GM23338 (cell line): ENCODE results near the gene KLHL12. TPM values are rescaled to one million over a fixed set of nuclear protein-coding genes. Genes with fewer than 3 reads are reported as not detected.

Experiments
- ATAC-seq: fragments of 200-7000 bp; cut with Tn5 transposase; 3 replicates; pipeline ENCODE4 v1.9.1; 2020
- DNase-seq: peaks from one replicate; pipeline ENCODE4 v3.0.0-alpha.2; 2015; ENCODE audit warnings: low spot score
- H2AFZ ChIP-seq: fragments of 200-600 bp; sonication (generic); 2 replicates; pipeline ENCODE4 v1.8.0; 2016; ENCODE audit warnings: antibody characterized with exemption, mild to moderate bottlenecking, moderate library complexity
- H3F3A ChIP-seq: fragments of 200-600 bp; sonication (generic); replicated peaks from 2 replicates; pipeline ENCODE4 v1.8.0; 2017; ENCODE audit warnings: antibody characterized with exemption, mixed run types, low read depth
- H3K27ac ChIP-seq: fragments of 200-600 bp; sonication (generic); 2 replicates; pipeline ENCODE4 v1.6.1; 2016; ENCODE audit warnings: low read depth
- H3K27me3 ChIP-seq: fragments of 200-600 bp; sonication (generic); 2 replicates; pipeline ENCODE4 v1.8.0; 2016; ENCODE audit warnings: mild to moderate bottlenecking, mixed run types, moderate library complexity; ENCODE audit not compliant: insufficient read depth
- H3K36me3 ChIP-seq: fragments of 200-600 bp; sonication (generic); 2 replicates; pipeline ENCODE4 v1.8.0; 2016; ENCODE audit warnings: mild to moderate bottlenecking; ENCODE audit not compliant: insufficient read depth
- H3K4me1 ChIP-seq: fragments of 200-600 bp; sonication (generic); 2 replicates; pipeline ENCODE4 v1.8.0; 2016; ENCODE audit warnings: mild to moderate bottlenecking, moderate library complexity; ENCODE audit not compliant: insufficient read depth
- H3K4me2 ChIP-seq: fragments of 200-600 bp; sonication (generic); 2 replicates; pipeline ENCODE4 v1.7.1; 2017; ENCODE audit warnings: mixed run types
- H3K4me3 ChIP-seq: fragments of 200-600 bp; sonication (generic); 2 replicates; pipeline ENCODE4 v1.6.1; 2016; ENCODE audit warnings: mixed run types
- H3K79me2 ChIP-seq: fragments of 200-600 bp; sonication (generic); replicated peaks from 2 replicates; pipeline ENCODE4 v1.8.0; 2017; ENCODE audit warnings: mild to moderate bottlenecking; ENCODE audit not compliant: insufficient read depth
- H3K9me2 ChIP-seq: fragments of 200-600 bp; sonication (generic); 2 replicates; pipeline ENCODE4 v1.8.0; 2017; ENCODE audit not compliant: insufficient read depth
- H4K20me1 ChIP-seq: fragments of 200-600 bp; sonication (generic); replicated peaks from 2 replicates; pipeline ENCODE4 v1.8.0; 2017; ENCODE audit warnings: mild to moderate bottlenecking; ENCODE audit not compliant: insufficient read depth
- H3K27ac Mint-ChIP-seq: 2 replicates; pipeline ENCODE4 v1.8.0; 2020; ENCODE audit warnings: inconsistent platforms, mild to moderate bottlenecking, moderate library complexity, mixed read lengths
- H3K27me3 Mint-ChIP-seq: 3 replicates; pipeline ENCODE4 v1.8.0; 2022; ENCODE audit warnings: low read depth, mild to moderate bottlenecking, moderate library complexity, mixed read lengths, inconsistent platforms; ENCODE audit not compliant: insufficient read depth, poor library complexity
- H3K36me3 Mint-ChIP-seq: 3 replicates; pipeline ENCODE4 v1.8.0; 2021; ENCODE audit warnings: low read depth, mild to moderate bottlenecking, inconsistent platforms, moderate library complexity, mixed read lengths
- H3K4me1 Mint-ChIP-seq: 3 replicates; pipeline ENCODE4 v1.8.0; 2020; ENCODE audit warnings: mild to moderate bottlenecking, inconsistent platforms, mixed read lengths
- H3K4me3 Mint-ChIP-seq: 3 replicates; pipeline ENCODE4 v1.8.0; 2021; ENCODE audit warnings: moderate library complexity, mild to moderate bottlenecking, inconsistent platforms, mixed read lengths
- H3K9me3 Mint-ChIP-seq: 3 replicates; pipeline ENCODE4 v1.8.0; 2020; ENCODE audit warnings: moderate library complexity, mild to moderate bottlenecking, inconsistent platforms, mixed read lengths
- CTCF ChIP-seq, 2 experiments: fragments of 200-600 bp in 1 of 2; sonication (generic) in 1 of 2; conservative IDR thresholded peaks; 2 replicates each; pipeline versions ENCODE4 v1.5.1 to v1.6.1; 2016 to 2017; ENCODE audit warnings: antibody characterized with exemption in 2 of 2, low read depth in 2 of 2, mild to moderate bottlenecking in 2 of 2, moderate library complexity in 1 of 2
- ETS1 ChIP-seq: IDR thresholded peaks from 2 replicates; pipeline ENCODE4 v1.6.1; 2016; ENCODE audit warnings: antibody characterized with exemption
- EZH2 ChIP-seq: fragments of 200-600 bp; sonication (generic); IDR thresholded peaks from one replicate; pipeline ENCODE4 v1.8.0; 2017; ENCODE audit warnings: antibody characterized with exemption, mild to moderate bottlenecking, low read depth; ENCODE audit not compliant: unreplicated experiment
- EZH2phosphoT487 ChIP-seq: fragments of 200-600 bp; sonication (generic); IDR thresholded peaks from one replicate; pipeline ENCODE4 v1.8.1; 2018; ENCODE audit warnings: antibody characterized with exemption; ENCODE audit not compliant: unreplicated experiment
- JUNB ChIP-seq: IDR thresholded peaks from one replicate; pipeline ENCODE4 v1.6.1; 2016; ENCODE audit warnings: antibody characterized with exemption; ENCODE audit not compliant: unreplicated experiment
- NANOG ChIP-seq: IDR thresholded peaks from 2 replicates; pipeline ENCODE4 v1.6.1; 2016; ENCODE audit warnings: antibody characterized with exemption, borderline replicate concordance
- POLR2AphosphoS5 ChIP-seq: IDR thresholded peaks from 2 replicates; pipeline ENCODE4 v1.6.1; 2016; ENCODE audit warnings: antibody characterized with exemption, low read depth
- STAT1 ChIP-seq: IDR thresholded peaks from one replicate; pipeline ENCODE4 v1.6.1; 2016; ENCODE audit warnings: antibody characterized with exemption; ENCODE audit not compliant: unreplicated experiment
- ZNF114 ChIP-seq: fragments of 250-450 bp; sonication (Bioruptor Pico); IDR thresholded peaks from 2 replicates; pipeline ENCODE4 v1.5.0; 2020; ENCODE audit warnings: mild to moderate bottlenecking, moderate library complexity
- ZNF331 ChIP-seq: fragments of 250-450 bp; sonication (Bioruptor Pico); IDR thresholded peaks from 2 replicates; pipeline ENCODE4 v1.5.0; 2020; ENCODE audit warnings: low read depth, mild to moderate bottlenecking, moderate library complexity
- ZNF462 ChIP-seq: fragments of 250-450 bp; sonication (Bioruptor Pico); IDR thresholded peaks from 2 replicates; pipeline ENCODE4 v1.5.0; 2020; ENCODE audit warnings: mild to moderate bottlenecking, moderate library complexity
- polyA plus RNA-seq: library from polyadenylated mRNA; unstranded; fragments of >200 nt; fragmentation: Nextera tagmentation; extraction: Ambion mirVana; gene quantifications from 2 replicates; pipeline ENCODE4 v1.2.1, GENCODE V29; 2016
- total RNA-seq: library from RNA; depleted of rRNA; stranded (reverse); fragments of >200 nt; shearing (Covaris generic); gene quantifications from 2 replicates; pipeline ENCODE4 v1.2.3, GENCODE V29; 2014
- TF ChIP-seq, protein P1 (sequence below): IDR thresholded peaks from one replicate; pipeline ENCODE4 v1.6.1; 2018; ENCODE audit warnings: antibody characterized with exemption; ENCODE audit not compliant: unreplicated experiment

The KLHL12 gene
- total and polyA plus RNA-seq, 2 experiments from 2014 or later, result 14.6 to 27.5 TPM

DNA sequence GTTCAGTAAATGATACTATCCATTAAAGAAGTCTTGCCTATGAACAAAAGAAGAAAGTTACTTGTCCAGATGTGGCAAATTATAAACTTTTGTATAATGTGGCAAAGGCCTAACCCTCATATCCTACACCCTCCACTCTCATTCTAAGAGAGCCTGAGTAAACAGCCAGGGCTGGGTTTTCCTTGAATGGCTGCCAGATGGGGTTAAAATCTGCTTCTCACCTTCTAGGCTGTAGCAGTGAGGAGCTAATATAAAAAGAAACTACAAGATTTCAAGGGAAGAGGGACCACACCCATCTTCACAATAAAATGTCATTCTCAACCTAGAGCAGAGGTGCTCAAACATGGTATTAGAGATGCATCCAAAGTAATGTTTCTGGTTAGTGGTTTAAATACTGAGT is 47.0 kb downstream of the KLHL12 start:
- no peaks in the 10 kb centered on the region for H3K27me3 Mint-ChIP-seq
- no peaks in the 10 kb centered on the region for H3K36me3 ChIP-seq
- H3K27me3 ChIP-seq, result no peaks in the 10 kb centered on the region
- no peak overlapping the region for H3K4me3 ChIP-seq
- peaks cover 1% of the 10 kb centered on the region for H3K4me1 Mint-ChIP-seq
- no peak overlapping the region for H3K27ac Mint-ChIP-seq
- no peaks in the 10 kb centered on the region for H3K9me3 Mint-ChIP-seq
- TF ChIP-seq, protein P1, sequence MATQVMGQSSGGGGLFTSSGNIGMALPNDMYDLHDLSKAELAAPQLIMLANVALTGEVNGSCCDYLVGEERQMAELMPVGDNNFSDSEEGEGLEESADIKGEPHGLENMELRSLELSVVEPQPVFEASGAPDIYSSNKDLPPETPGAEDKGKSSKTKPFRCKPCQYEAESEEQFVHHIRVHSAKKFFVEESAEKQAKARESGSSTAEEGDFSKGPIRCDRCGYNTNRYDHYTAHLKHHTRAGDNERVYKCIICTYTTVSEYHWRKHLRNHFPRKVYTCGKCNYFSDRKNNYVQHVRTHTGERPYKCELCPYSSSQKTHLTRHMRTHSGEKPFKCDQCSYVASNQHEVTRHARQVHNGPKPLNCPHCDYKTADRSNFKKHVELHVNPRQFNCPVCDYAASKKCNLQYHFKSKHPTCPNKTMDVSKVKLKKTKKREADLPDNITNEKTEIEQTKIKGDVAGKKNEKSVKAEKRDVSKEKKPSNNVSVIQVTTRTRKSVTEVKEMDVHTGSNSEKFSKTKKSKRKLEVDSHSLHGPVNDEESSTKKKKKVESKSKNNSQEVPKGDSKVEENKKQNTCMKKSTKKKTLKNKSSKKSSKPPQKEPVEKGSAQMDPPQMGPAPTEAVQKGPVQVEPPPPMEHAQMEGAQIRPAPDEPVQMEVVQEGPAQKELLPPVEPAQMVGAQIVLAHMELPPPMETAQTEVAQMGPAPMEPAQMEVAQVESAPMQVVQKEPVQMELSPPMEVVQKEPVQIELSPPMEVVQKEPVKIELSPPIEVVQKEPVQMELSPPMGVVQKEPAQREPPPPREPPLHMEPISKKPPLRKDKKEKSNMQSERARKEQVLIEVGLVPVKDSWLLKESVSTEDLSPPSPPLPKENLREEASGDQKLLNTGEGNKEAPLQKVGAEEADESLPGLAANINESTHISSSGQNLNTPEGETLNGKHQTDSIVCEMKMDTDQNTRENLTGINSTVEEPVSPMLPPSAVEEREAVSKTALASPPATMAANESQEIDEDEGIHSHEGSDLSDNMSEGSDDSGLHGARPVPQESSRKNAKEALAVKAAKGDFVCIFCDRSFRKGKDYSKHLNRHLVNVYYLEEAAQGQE, result no peak
- no peak for TF ChIP-seq JUNB
- TF ChIP-seq ZNF462 (CRISPR knock-in tag), result no peak
- TF ChIP-seq ZNF114 (CRISPR knock-in tag), result no peak
- no peak for TF ChIP-seq NANOG
- no peak for TF ChIP-seq POLR2AphosphoS5
- no peak for TF ChIP-seq EZH2
- TF ChIP-seq STAT1, result no peak
- no peak for TF ChIP-seq EZH2phosphoT487
- TF ChIP-seq ETS1, result no peak
- TF ChIP-seq CTCF (conservative IDR thresholded peaks at IDR 0.05; ENCODE audit: low read depth in 2 of 2), result no peak
- no peak for TF ChIP-seq ZNF331 (CRISPR knock-in tag)
- ATAC-seq, result no peak
- H3K4me2 ChIP-seq, result no peak overlapping the region
- no peak overlapping the region for H2AFZ ChIP-seq
- no peak overlapping the region for H3K27ac ChIP-seq
- peaks cover 6% of the 10 kb centered on the region; the same call in 2 of the 3 replicates for H3K36me3 Mint-ChIP-seq
- DNase-seq, result no peak
- no peak overlapping the region for H3K4me3 Mint-ChIP-seq
- H3K9me2 ChIP-seq, result no peaks in the 10 kb centered on the region
- H3K79me2 ChIP-seq, result 0 out of 2 replicates have a peak, but pooled peaks cover under 1% of the 10 kb centered on the region
- peaks cover 3% of the 10 kb centered on the region; the same call in 1 of the 2 replicates for H3F3A ChIP-seq
- no peaks in the 10 kb centered on the region; the same call in 1 of the 2 replicates for H4K20me1 ChIP-seq
- H3K4me1 ChIP-seq, result peaks cover under 1% of the 10 kb centered on the region; the same call in 1 of the 2 replicates
